RWPE1 (cell line): ENCODE results near the gene COA7.
"Not testable (repeated sequence)": the region's sequence is repeated elsewhere in the genome, so short reads cannot be mapped to it uniquely, and the experiment has no call there.

Experiments used
- CTCF ChIA-PET: fragments of 350-600 bp; sonication (Branson Sonifier 250); formaldehyde crosslinking; extraction: SDS; loops from one replicate; lab custom pipeline; 2021; lab: Yijun Ruan, JAX
- POLR2A ChIA-PET: fragments of 400-600 bp; formaldehyde crosslinking; extraction: SDS; loops from one replicate; lab custom pipeline; 2020; ENCODE audit warnings: antibody characterized with exemption; ENCODE audit not compliant: low non-redundant PET; lab: Yijun Ruan, JAX
- DNase-seq: peaks from one replicate; pipeline ENCODE4 v3.0.0; 2012; ENCODE audit warnings: low spot score
- H3K27ac ChIP-seq: fragments of 450-650 bp; 2 replicates; pipeline ENCODE4 v1.5.1; 2017
- TF ChIP-seq, protein P1 (sequence below): fragments of 450-650 bp; conservative IDR thresholded peaks from 2 replicates; pipeline ENCODE4 v1.5.1; 2017; ENCODE audit warnings: low read depth, mild to moderate bottlenecking

COA7 gene

DNA sequence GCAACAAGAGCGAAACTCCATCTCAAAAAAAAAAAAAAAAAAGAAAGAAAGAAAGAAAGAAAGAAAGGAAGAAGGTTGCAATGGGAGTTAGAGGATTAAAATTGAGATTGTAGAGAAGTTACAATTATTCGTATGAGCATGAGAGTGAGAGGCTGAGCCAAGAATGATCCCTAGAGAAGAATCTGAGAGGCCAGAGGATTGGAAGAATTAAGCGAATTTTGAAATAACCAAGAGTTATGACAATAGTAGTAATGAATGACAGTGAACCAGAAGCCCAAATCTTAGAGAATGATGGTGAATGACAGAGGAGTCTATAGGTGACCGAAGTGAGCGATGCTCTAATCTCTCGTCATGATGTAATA is 27.7 kb upstream of the COA7 start:
- ChIA-PET POLR2A (interaction anchor here (0.7 kb wide), 1 partner anchor 111 kb away, joined by 3 read pairs; no protein-coding TSS in a partner anchor), CTCF (no interaction called here)
- H3K27ac ChIP-seq = no peak overlapping the region

DNA sequence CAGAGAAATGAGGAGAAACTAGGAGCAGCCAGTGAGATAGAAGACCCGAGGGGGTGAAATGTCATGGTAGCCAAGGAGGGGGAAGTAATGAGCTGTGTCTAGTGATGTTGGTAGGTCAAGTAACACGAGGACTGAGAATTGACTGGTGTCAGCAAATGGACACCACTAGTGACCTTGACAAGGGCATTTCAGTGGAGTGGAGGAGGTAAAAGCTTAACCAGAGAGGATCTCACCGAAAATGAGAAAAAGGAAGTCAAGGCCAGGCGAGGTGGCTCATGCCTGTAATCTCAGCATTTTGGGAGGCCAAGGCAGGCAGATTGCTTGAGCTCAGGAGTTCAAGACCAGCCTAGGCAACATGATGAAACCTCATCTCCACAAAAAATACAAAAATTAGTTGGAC is 25.1 kb upstream of the COA7 start:
- ChIA-PET CTCF (no interaction called here), POLR2A (no interaction called here)
- TF ChIP-seq, protein P1, sequence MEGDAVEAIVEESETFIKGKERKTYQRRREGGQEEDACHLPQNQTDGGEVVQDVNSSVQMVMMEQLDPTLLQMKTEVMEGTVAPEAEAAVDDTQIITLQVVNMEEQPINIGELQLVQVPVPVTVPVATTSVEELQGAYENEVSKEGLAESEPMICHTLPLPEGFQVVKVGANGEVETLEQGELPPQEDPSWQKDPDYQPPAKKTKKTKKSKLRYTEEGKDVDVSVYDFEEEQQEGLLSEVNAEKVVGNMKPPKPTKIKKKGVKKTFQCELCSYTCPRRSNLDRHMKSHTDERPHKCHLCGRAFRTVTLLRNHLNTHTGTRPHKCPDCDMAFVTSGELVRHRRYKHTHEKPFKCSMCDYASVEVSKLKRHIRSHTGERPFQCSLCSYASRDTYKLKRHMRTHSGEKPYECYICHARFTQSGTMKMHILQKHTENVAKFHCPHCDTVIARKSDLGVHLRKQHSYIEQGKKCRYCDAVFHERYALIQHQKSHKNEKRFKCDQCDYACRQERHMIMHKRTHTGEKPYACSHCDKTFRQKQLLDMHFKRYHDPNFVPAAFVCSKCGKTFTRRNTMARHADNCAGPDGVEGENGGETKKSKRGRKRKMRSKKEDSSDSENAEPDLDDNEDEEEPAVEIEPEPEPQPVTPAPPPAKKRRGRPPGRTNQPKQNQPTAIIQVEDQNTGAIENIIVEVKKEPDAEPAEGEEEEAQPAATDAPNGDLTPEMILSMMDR = no peak
- no peak overlapping the region for H3K27ac ChIP-seq
- no peak for DNase-seq

More for the DNA sequence above, 27.7 kb upstream of the COA7 start:
- TF ChIP-seq, protein P1 = no peak
- DNase-seq = no peak

DNA sequence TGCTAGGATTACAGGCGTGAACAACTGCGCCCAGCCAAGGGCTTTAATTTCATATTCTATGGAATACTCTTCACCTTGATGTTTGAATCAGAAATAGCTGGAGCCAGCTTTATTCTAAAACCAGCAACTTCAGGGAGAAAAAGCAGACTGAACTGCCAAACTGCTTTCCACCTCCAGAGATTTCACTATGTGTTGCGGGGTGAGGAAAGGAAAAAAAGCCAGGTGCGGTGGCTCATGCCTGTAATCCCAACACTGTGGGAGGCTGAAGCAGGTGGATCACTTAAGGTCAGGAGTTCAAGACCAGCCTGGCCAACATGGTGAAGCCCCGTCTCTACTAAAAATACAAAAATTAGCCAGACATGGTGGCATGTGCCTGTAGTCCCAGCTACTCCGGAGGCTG is 17.1 kb upstream of the COA7 start:
- CTCF ChIA-PET = interaction anchor here (1.2 kb wide), 1 partner anchor 12 kb away, joined by 3 read pairs; no protein-coding TSS in a partner anchor
- H3K27ac ChIP-seq, DNase-seq, POLR2A ChIA-PET: not testable (repeated sequence)

DNA sequence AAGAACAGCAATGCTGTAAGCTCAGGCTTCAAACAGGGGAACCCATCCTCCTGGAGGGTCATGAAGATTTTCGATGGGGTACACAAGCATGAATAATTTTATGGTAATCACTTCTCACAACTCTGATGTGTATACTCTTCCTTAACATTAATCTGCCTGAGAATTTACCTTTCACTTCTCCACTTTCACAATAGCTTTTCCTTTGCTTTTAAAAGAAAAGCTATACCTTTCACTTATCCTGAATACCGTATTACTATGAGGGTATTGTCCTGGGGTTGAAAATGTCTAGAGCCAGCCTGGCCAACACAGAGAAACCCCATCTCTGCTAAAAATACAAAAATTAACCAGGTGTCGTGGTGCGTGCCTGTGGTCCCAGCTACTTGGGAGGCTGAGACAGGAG is 15.4 kb upstream of the COA7 start:
- POLR2A ChIA-PET = no interaction called here
- DNase-seq = no peak
- H3K27ac ChIP-seq = no peak overlapping the region
- CTCF ChIA-PET = interaction anchor here (0.6 kb wide), 2 partner anchors 12 to 308 kb away, joined by 3 to 5 read pairs; no protein-coding TSS in a partner anchor
- TF ChIP-seq, protein P1 = no peak

DNA sequence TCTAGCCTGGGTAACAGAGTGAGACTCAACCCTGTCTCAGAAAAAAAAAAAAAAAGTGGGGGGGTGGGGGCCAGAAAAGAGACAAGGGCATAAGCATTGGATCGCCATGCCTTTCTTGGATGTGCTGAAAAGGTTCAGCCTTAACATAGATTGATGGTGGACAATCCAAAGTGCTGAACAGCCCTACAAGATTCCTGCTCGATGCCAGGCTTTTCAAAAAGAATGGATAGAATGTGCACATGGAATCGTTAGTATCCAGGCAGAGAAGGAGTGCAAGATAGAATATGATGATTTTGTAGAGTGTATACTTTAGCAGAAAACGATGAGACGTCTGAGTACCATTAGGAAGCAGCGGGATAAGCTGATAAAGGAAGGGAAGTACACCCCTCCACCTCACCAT is 10.9 kb upstream of the COA7 start:
- DNase-seq = no peak
- H3K27ac ChIP-seq = peak overlapping the region; percentile 45
- TF ChIP-seq, protein P1 = no peak
- ChIA-PET POLR2A (no interaction called here), CTCF (no interaction called here)

DNA sequence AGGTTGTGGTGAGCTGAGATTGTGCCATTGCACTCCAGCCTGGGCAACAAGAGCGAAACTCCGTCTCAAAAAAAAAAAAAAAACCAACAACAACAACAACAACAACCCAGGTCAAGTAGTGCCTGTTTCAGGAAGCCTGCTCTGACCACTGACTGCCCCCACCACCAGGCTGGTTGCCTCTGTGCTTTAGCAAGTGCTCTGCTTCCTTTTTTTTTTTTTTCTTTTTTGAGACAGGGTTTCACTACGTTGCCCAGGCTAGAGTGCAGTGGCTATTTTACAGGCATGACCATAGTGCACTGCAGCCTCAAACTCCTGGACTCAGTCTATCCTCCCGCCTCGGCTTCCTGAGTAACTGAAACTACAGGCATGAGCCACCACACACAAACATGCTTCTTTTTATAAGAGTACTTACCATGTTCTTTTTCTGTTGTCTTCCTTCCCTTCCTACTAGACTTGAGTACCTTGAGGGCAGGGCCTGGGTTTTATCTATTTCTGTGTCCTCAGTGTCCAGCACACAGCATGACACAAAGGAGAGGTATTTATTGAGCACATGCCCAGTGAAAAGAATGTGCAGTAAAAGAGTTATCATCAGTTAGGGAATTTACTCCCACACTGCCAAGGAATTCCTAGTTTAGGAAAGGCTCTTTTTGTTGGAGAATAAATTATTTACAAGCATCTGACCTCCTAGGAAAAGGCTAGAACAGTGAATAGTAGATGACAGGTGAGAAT is 9.9 kb upstream of the COA7 start:
- TF ChIP-seq, protein P1 = no peak
- ChIA-PET CTCF (no interaction called here), POLR2A (no interaction called here)
- H3K27ac ChIP-seq = peak overlapping the region; percentile 45
- DNase-seq = peak; percentile 33
